Subcutaneous adipose tissue (tissue), 4 donors: Measurements from ENCODE around the gene GH2. TPM values are rescaled to one million over a fixed set of nuclear protein-coding genes. Genes with fewer than 3 reads are reported as not detected.

Experiments used
- total RNA-seq, 4 donors: library from RNA; depleted of rRNA; stranded (reverse); fragments of >200 nt; gene quantifications; one replicate each; pipeline ENCODE4 v1.1.0, GENCODE V29; 2016
- TF ChIP-seq, protein P1 (sequence below): fragments of 450-650 bp; IDR thresholded peaks from one replicate; pipeline ENCODE4 v1.5.1; 2016; ENCODE audit warnings: low read depth, mild to moderate bottlenecking, control low read depth, antibody characterized with exemption, moderate library complexity

Gene GH2
- not detected for total RNA-seq

DNA sequence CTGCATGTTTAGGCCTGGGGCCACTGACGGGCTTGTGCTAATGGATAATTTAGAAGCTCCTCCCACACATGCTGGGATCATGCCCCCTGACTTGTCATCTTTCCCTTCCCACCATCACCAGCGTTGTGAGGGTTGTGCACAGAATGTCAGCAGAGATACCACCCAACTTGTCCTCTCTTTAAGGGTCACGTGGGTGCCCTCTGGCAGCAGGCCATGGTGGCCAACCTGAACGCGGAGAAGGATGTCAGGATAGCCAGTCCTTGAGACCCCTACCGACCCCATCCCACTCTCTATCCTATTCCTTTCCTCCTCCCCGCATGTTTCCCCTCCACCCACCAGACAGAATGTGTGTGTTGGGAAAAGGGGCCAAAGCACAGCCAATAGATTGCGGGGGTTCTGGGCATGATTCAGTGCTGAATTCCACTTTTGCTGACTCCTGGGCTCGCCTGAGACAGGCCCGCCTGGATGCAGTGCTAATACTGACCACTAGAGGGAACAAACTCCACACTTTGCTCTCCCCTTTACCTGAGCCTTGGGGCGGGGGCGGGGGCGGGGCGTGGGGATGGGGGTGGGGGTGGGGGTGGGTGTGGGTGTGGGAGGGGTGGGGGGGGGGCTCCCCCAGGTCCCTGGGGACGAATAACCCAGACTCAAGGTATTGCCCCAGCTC is at the start of gene GH2:
Gene GH2, minus strand, starts transcription at position 10 of the 667 bp plus-strand sequence. CDS start 143 bp downstream, outside the sequence.
- TF ChIP-seq, protein P1, sequence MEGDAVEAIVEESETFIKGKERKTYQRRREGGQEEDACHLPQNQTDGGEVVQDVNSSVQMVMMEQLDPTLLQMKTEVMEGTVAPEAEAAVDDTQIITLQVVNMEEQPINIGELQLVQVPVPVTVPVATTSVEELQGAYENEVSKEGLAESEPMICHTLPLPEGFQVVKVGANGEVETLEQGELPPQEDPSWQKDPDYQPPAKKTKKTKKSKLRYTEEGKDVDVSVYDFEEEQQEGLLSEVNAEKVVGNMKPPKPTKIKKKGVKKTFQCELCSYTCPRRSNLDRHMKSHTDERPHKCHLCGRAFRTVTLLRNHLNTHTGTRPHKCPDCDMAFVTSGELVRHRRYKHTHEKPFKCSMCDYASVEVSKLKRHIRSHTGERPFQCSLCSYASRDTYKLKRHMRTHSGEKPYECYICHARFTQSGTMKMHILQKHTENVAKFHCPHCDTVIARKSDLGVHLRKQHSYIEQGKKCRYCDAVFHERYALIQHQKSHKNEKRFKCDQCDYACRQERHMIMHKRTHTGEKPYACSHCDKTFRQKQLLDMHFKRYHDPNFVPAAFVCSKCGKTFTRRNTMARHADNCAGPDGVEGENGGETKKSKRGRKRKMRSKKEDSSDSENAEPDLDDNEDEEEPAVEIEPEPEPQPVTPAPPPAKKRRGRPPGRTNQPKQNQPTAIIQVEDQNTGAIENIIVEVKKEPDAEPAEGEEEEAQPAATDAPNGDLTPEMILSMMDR, result no peak

DNA sequence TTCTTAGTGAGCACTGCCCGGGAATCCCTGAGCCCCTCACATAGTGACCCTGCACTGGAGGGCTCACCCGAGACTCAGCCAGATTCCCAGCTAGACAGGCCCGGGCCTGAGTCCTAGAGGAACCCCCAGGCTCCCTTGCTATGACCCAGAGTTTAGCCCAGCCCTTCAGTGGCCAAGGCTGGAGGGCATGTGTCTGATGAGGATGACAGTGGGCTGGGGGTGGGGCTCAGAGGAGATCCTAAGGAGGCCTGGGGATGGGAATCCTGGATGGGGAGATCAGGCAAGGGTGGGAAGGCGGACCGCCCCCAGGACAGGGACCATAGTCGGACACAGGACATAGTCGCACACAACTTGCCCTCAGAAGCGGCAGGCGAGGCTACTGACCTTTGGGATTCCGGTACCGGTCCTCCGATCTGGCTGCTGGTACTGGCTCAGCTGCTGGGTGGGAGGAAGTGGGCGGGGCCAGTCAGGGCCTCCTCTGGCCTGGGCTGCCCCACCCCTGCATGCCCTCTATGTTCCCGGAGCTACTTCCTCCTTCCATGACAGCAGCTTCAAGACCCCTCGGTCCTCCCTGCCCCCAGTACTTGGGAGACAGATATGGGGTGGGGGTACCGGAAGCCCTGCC is 49.3 kb upstream of the GH2 start:
- TF ChIP-seq, protein P1, result no peak

DNA sequence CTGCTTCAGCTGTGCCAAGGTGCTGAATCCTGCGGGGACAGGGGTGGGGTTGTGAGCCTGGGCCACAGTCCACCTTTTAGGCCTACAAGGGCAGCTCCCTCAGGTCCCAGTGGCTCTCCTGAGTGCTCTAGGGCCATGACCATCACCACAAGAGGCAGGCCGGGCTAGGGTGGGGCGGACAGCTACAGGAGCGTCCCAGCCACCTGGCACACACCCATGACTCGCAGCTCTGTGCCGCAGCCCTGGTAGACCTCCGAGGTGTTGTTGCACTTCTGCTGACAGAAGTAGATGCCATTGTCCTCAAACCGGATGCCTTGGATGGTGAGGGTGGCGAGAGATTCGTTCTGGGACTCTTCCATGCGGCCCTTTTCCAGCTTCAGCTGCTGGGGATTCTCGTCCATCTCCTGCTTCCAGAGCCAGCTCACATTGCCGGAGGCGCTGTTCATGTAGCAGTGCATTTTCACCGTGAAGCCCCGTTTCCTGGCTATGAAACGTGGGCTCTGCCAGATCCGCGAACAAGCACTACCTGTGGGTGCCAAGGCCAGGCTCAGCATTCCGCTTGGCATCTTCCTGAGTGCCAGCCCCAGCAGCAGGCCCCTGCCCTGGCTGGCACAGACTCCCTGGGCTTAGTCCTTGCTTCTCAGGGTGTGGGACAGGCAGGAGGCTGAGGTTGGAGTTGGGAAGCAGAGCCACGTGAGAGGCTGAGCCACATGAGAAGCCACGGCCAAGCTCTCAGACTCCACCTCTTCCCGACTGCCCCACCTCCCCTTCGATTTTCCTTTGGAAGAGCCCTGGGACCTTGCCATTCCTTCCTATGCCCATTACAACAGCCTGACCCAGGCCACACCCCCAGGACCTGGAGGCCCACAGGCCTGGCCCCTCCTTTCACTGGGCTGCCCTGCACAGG is 48.4 kb upstream of the GH2 start:
- TF ChIP-seq, protein P1, result no peak

DNA sequence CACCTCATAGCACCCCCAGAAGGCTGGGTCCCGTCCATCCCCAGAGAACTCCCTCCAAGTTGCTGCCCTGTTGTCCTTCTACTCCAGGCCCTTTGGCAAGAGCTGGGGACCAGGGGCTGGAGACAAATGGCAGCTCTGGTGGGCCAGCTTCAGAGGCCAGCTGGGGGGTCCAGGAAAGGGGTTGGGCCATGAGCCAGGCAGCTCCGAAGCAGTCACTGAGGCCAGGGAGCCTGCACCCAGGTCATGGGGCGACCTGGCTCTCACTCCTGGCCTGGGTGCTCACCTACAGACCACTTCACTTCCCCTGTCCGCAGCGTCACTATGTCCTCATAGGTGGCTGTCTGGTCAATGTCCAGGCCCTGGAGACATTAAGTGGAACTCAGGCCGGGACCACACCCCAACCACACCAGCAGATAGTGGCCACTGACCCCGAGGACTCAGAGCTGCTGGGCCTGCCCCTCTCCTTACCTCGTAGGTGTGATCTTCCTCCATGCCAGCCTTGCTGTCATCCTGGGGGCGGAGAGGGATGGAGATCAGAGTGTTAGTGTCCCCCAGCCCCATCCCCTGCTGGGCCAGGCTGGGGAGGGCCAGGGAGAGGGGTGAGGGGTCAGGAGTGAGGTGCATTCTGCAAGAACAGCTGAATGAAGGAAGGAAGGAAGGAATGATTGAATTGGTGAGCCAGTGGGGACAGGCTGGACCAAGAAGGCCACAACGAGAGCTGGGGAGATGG is 47.4 kb upstream of the GH2 start:
- TF ChIP-seq, protein P1, result no peak

DNA sequence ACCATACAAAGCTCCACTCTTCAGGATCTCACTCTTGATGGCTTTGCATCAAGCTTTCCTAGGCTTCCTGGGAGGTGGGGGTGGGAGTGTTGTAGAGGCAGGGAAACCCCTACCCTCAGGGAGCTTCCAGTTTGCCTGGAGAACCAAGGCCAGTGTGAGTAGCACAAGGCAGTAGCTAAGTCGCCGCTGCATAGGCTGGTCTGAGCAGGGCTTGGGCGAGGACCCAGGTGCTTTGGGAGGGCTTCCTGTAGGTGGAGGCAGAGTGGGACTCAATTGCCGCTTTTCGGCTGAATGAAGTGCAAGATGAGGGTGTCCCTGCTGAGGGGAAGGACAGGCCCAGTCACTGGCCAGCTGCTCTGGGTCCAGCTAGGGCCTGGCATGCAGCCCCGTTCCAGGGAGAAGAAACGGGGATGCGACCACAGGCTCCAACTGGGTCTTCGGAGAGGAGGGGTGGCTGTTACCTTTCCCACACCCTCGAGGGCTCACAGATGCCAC is 46.5 kb upstream of the GH2 start:
- TF ChIP-seq, protein P1, result no peak

DNA sequence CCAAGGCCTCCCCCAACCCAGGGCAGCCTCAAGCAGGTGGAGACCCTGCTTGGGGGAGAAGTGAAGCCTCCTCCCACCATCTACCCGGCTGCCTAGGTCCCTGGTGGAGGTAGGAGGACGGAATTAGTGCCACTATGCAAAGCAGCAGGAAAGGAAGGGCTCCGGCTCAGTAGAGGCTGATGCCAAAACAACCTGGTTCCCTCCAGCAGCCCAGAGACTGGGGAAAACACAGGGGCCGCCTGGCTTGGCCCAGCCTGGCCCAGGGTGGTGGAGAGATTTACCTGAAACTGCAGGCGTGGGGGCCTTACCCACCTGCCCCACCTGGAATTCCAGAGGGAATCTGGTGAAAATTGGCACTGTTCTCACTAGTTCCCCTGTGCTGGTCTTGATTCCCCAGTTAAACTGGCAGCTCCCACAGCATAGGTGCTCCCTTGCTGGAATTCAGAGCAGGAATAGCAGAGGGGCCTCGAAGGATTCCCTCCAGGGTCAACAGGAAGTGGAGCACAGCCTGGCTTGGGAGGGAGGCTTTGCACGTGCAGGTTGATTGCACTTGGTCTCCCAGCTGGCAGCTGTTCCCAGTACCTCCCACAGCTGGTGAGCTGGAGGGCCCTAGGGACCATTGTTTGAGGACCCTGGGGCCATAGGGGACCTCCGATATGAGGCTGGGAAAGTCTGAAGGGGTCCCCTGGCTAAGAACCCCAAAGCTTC is 45.9 kb upstream of the GH2 start:
- TF ChIP-seq, protein P1, result no peak
